NCI-H128 (cell line): ENCODE measurements around the gene FBN2.

Experiments
- DNase-seq: peaks from one replicate; lab custom pipeline; 2025; ENCODE audit not compliant: unreplicated experiment; lab: John Stamatoyannopoulos, UW

FBN2 gene

DNA sequence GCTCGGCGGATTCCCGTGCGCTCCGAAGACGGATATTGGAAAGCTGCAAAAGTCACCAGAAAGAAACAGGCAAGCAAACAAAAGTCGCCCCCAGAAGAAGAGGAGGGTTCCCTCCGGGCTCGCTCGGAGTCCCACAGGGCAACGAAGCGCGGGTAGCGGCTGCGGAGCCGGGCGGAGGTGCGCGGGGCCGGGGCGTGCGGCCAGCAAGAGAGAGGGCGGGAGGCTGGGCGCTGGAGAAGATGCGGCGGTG lies at the start of gene FBN2:
TSS of gene FBN2 (minus strand) at position 246 of the 250 bp plus-strand sequence. CDS start 642 bp downstream, outside the sequence.
- DNase-seq, result no peak

DNA sequence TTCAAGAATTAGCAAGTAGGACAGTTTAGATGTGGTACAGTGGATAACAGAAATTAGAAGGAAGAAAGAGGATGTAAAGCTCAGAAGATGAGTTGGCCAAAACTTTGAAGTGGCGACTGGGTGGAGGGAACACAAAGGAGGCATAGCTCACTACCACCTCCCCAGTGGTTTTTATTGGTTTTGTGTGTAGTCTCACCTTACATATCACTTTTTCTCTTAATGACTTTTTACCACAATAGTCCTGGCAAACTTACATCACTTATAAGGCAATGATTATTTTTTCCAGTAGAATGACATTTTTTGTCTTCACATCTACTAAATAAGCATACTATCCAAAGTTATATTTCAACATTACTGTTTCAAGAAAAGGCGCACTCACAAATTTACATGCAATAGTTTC lies 49.2 kb upstream of the FBN2 start:
- DNase-seq, result no peak

DNA sequence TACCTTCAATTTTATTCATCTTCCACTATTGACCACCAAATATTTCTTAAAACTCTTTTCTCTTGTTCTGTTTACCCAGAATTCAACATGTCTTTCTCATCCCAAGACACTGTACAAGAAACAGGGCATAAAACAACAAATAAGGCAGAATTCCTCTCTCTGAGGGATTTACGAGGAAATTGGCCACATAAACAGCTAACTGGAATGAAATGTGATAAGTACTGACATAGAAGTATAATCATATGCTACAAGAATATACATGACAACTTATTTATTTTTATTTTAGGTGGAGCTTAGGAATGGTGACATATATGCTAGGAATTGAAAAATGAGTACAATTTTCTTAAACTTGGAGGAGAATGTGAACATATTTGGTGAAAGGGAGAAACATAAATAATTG lies 48.8 kb upstream of the FBN2 start:
- no peak for DNase-seq

DNA sequence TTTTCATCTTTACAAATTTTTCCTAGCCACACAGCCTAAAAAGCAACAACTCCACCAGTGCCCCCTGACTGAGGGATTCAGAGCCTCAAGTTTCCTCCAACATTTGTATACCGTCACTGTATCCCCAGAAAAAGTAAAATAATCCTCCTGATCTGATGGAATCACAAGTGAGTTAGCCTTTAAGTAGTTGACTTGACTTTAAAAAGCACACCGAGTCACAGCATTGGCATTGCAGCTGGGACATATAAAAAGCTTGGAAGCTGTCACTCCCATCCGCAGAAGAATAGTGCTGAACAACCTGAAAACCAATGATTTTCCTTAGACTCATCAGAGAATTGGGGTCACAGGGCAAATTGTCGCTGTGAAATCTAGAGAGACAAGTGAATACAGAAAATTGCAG lies 41.6 kb upstream of the FBN2 start:
- no peak for DNase-seq

DNA sequence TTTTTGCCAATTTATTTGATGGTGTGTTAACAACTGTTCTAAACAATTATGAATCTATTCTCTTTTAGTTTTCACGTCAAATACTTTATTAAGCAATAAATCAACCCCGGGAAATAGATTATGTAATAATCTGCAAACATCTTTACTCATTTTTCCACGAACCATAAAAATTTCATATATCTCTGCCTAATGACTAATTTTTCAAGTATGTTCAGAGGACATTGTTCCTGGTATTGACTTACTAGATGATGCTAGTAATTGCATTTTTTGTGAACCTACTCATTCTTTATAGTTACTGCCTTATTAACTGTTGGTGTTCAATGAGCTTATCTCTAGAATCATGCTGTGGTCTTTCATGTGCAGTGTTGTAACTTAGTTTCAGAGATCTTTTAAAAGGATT lies 41.0 kb upstream of the FBN2 start:
- no peak for DNase-seq

DNA sequence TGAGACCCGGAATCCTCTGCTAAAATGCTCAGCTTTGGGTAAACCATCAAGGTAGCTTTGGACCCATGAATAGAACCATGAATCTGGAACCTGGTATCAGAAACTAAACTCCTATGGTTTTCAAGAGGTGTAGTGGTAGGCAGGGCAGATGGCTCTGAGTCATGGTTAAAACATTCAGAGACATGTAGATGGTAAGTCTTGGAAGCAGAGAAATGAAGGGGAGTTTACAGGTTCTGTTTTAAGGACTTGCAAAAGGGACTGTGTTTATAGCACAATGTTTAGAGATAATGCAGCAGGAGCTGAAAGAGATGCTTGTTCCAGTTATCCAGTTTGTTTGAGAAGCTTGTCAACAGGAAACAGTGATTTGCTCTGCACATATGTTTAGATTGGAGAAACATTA lies 36.0 kb upstream of the FBN2 start:
- no peak for DNase-seq

DNA sequence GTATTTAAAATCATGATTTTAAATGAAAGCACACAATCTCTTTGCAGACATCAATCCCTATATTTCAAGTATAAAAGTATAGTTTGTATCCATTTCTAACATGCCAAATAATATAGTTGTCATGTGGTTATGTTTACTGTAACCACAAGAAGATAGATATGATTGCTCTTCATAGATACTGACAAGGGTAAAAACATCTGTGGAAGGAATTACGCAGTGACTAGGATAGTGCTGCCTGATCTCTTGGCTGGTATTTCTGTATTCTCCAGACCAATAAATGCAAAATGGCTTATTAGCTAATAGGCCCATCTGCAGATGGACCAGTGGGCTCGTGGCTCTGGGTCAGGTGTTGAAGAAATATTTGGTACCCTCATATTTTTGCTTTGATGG lies 34.9 kb upstream of the FBN2 start:
- no peak for DNase-seq

DNA sequence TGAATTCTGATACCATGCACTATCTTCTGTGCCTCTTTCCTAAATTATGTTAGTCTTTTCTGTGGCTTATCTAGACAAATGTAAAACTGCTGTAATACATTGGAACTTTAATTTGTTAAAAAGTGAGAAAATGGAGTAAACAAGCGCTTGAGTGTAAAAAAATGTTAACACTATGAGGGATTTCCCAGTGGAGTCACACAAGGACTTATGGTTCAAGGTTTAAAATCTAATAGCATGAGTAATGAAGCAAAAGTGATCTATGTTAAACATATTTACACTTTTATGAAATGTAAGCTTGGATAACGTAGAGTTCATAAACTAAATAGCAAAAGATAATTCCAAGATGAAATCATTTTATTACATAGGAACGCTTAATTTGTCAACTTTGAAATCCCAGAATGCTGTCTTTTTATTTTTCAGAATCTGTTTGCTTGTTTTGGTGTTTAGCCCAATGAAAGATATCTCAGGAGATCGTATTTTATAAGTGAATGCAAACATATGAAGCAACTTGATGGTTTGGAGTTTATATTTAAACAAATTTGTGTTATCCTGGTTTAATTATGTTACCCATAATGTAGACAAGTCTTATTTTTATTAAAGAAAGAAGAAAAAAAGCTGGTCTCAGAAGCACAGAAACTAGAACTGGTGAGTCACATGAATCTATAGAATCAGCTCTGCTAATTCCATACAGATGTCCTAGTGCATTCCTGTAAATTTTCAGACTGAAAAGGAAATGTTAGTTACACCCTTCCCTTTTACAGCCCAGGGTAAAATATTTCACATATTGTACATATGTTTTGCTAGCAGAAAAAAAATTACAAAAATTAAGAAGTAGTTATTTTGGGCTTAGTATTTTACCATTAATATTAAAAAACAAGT lies 34.2 kb upstream of the FBN2 start:
- no peak for DNase-seq

DNA sequence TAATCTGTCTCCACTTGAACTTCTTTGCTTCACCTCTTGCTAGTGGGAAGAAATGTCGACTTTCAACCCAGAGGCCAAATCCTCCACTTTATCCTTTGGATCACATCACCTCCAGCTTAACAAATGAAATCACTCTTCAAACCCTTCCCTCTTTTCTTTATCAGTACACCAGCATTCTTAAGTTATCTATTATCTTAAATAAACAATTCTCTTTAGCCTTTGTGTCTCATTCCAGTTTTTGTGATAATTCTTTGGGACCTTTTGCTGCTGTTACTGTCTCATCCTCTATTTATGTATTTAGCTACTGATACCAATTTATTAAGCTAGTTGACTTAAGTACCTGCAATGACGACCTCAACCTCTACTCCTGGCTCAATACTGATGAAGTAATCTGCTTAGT lies 28.1 kb upstream of the FBN2 start:
- no peak for DNase-seq

DNA sequence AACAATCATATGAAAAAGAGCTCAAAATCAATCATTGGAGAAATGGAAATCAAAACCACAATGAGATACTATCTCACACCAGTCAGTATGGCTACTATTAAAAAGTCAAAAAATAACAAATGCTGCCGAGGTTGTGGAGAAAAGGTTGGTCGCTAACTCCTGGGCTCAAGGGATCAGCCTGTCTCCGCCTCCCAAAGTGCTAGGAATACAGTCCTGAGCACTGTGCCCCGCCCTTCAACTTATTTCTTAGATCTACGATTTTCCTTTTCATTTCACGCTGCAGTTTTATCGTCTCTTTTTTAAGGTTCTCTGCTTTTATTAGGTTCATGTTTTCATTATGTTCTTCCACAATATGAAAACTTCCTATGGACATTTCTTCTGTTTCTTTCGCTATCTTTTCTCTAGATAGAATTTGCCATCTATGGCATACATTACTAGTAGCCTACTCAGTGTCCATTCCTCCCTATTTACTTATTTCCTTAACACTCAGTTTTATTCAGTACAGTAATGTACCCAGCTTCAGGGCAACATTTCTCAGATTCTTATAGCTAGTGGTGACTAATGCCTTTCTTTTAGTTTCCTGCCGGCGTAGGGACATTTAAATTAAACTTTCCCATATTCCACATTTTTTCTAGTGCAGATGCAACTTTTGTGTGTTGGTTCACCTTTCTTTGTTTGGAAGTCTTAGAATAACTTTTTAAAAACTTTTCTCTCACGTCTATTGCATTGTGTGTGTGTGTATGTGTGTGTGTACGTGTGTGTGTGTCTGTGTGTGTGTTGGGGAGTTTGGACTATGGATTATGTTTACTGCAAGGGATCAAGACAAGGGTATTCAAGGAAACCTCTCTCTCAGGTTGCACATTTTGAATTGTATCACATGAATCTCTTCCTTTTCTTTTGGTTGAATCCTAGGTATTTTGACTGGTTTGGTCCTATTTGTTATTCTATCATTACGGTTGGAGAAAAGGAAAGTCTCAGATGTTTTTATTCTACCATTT lies 21.6 kb upstream of the FBN2 start:
- no peak for DNase-seq

DNA sequence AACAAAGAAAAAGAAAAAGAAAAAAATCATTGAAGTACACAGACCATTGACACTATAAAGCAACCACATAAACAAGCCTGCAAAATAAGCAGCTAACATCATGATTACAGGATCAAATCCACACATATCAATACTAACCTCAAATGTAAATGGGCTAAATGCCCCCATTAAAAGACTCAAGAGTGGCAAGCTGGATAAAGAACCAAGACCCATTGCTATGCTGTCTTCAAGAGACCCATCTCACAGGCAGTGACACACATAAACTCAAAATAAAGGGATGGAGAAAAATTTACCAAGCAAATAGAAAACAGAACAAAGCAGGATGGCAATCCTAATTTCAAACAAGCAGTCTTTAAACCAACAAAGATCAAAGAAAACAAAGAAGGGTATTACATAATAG lies 15.7 kb upstream of the FBN2 start:
- DNase-seq, result no peak

DNA sequence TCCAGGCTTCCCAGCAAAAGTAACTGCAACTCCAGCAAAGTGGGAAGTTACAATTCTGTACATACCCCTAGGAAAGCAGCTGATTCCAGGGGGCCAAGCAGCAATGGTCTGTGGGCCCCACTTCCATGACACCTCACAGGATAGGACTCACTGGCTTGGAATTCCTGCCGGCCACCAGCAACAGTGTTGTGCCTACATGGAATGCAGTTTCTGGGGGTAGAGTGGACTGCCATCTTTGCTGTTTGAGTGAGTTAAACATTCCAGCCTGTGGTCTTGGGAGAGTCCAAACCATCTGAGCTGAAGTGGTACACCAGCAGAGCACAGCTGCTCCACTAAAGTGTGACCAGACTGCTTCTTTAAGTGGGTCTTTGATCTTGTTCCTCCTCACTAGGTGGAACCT lies 13.4 kb upstream of the FBN2 start:
- no peak for DNase-seq

DNA sequence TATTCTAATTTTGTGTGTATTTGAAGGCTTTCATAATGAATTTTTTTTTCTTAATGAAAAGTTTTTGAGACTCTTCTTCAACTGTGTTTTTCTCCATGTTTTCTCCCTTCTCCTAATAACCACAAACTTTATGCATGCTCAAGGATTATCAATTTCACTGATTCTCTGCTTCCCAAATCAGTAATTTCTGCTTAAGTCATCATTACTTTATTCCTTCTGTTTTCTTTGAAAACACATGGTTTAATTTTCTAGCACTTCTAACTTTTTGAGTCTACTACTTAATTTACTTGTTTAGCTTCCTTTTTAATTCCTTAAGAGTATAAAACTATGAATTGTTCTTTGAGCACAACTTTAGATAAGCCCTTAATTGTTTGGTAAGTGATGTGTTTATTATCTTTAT lies 11.5 kb upstream of the FBN2 start:
- DNase-seq, result no peak

DNA sequence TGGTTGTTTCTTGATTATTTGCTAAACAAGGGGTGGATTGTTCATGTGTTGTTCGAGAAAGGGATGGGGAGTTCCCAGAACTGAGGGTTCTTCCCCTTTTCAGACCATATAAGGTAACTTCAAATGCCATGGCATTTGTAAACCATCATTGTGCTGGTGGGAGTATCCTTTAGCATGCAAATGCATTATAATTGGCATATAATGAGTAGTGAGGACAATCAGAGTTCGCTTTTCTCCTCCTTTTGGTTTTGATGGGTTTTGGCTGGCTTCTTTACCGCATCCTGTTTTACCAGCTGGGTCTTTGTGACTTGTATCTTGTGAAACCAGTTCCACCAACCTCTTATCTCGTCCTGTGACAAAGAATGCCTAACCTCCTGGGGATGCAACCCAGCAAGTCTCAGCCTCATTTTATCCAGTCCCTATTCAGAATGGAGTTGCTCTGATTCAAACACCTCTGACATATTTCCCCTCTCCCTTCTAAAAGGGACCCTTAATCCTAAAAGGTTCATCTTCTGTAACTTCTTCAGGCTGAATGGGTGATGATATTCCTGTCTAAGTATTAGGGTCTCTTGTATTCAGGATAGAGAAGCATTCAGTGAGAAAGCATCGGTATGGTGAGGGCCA lies 8.7 kb upstream of the FBN2 start:
- no peak for DNase-seq

DNA sequence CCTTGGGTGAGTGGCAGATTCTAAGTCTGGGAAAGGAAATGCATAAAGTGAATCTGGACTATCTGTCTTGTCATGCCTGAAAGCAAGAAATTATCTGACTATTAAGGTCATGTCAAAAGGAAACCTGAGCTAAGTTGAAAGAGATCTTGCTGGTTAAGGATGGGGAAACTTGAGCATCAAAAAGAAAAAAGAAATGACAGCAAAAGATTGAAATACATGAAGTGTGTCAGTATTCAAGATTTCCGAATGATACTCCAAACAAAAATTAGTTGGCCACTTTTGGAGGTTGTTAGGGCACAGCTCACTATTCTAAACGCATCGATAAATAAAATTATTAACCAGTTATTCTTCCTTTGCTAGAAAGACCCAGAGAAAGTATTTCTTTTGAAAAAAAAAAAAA lies 3.3 kb upstream of the FBN2 start:
- DNase-seq, result no peak

DNA sequence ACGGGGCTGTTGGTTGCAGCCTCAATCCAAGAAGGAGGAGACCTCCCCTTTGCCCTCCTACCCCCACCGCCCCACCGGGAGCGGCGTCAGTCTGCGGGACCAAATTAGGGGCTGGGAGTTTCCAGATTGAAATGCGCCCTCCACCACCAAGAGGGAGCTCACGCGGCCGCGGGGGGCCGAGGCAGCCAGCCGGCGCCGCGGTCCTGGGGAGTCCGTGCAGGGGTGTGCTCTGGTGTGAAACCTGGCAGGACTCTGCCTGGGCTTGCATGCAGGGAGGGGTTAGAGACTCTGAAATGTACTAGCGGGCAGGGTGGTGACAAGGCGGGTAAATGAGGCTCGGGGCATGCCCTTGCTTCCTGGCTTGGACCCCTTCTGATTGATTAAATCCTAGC lies 989 bp upstream of the FBN2 start:
- no peak for DNase-seq

DNA sequence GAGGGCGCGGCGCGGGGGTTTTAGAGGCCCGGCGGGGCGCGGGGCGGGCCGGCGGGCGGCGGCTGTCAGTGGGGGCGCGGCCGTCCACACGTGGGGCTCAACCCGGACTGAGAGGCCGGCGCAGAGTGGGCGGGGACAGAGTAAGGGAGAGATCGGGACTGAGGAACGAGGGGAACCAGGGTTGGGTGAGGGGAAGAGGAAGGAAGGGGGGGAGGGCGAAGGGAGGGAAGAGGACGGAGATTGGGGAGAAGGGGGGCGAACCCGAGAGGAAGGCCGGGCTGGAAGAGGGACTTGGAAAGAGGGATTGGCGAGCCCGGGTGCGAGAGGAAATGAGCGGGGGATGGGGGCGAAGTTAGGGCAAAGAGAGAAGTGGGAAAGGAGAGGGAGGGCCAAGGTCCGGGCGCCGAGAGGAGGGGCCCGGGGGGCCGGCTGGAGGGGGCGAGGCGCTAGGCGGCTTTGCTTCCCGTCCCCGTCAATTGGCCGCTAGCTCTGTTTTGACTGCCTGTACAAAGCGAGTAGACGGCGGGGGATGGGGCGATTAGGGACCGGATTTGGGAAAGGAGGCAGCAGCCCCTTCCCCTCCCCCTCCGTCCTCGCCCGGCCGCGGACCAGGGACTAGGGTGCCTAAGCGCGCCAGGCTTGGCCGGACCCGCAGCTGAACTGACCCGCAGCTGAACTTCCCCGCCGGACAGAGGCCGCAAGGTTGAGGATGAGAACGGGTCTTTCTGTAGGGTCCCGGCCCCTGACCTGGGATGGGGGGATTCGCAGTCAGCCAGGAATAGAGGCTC lies 399 bp upstream of the FBN2 start:
- no peak for DNase-seq

DNA sequence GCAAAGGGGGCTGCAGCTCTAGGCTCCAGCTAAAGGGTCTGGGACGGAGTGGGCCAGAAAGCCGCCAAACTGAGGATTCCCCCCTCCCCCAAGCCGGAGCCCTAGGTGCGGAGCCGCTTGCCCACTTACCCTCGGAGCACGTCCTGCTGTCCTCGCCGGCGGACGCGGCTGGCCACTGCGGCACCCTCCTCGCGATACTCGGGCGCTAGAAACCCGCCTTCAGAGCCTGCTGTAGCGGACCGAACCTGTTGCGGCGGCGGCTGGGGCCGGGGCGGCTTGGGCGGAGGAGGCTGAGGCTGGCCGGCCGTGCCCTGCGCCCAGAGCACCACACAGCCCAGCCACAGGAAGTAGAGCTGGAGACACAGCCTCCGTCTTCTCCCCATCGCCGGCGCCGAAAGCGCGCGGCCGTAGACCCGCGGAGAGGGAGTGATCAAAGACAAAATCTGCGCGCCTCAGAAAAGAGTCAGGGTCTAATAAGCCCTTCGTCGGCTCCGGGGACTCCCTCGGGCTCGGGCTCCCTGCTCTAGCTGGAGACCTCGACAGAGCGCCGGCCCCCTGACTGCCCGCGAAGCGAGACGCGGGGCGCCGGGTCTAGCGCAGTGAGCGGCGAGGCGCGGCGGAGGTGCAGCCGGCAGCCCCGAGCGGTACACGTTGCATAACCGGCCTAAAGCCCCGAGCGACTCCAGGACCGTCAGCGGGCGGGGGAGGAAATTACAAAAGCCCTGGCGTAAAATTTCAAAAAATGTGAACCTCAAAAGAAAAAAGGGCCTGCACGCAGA lies 635 bp downstream of the FBN2 start:
- no peak for DNase-seq

DNA sequence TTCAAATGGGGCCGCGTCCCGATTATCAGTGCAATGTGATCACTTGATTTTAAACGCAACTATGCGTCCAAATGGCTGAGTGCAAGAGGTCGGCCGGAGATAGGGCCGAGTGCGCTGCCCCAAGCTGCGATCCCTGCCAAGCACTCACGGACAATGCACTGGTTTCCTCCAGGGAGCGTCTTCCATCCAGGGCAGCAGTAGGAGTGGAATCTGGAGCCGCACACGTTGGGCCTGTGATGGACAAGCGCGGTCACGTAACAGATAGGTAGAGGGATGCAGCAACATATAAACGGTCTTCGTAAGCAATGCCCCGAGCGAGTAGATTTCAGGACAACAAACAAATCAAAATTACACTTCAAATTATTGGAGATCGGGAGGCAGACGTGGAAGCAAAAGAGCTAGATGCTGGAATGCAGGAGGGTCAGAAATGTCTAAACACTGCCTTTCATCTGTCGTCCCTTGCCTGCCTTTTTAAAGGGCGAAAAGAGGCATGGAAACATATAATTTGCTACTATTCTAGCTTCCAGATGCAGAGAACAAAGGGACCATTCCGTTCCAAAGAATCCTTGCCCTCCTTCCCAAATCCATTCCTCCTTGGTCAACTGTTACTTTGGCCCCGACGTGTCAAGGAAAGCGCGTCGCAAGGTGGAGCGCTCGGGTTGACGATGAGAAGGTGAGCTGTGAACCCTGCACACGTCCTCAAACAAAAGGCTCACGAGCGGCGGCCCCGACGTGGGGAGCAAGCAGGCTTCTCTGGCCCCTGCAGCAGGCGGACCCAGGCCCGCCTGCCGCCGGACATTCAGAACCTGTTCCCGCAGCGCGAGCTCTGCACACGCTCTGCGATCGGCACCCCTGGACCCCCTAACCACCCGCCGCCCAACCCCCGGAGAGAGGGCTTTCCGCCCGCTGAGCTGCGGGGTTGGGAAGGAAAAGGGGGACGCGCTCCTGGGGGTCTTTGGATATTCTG lies 1.5 kb downstream of the FBN2 start:
- DNase-seq, result no peak
